Endodermal cell (in vitro differentiated cells): Measurements from ENCODE around the gene F3. TPM values are rescaled to one million over a fixed set of nuclear protein-coding genes. Genes with fewer than 3 reads are reported as not detected.
A peak's percentile ranks its signal among the peaks of the same experiment; 100 is the strongest.

Experiments
- DNase-seq: peaks from one replicate; pipeline ENCODE4 v3.0.0-alpha.2; 2017
- H3K27ac ChIP-seq: 2 replicates; pipeline ENCODE4 v1.5.1; 2013; ENCODE audit warnings: mild to moderate bottlenecking, low read depth, low read length, moderate library complexity
- H3K27me3 ChIP-seq: 2 replicates; pipeline ENCODE4 v1.6.1; 2013; ENCODE audit warnings: mild to moderate bottlenecking, low read length, moderate library complexity; ENCODE audit not compliant: insufficient read depth, control insufficient read depth, poor library complexity, severe bottlenecking
- H3K36me3 ChIP-seq: 2 replicates; pipeline ENCODE4 v1.7.0; 2013; ENCODE audit warnings: mild to moderate bottlenecking, low read length, moderate library complexity; ENCODE audit not compliant: control insufficient read depth, insufficient read depth
- H3K4me1 ChIP-seq: one replicate; pipeline ENCODE4 v1.7.0; 2013; ENCODE audit warnings: low read length; ENCODE audit not compliant: control insufficient read depth, insufficient read depth
- H3K4me3 ChIP-seq: 2 replicates; pipeline ENCODE4 v1.5.1; 2013; ENCODE audit warnings: mild to moderate bottlenecking, low read length, moderate library complexity
- H3K9ac ChIP-seq: 2 replicates; pipeline ENCODE4 v1.6.1; 2013; ENCODE audit warnings: mild to moderate bottlenecking, low read length, moderate library complexity; ENCODE audit not compliant: poor library complexity, severe bottlenecking; ENCODE audit errors: extremely low read depth
- H3K9me3 ChIP-seq: 2 replicates; pipeline ENCODE4 v1.6.1; 2013; ENCODE audit warnings: mild to moderate bottlenecking, low read length, moderate library complexity; ENCODE audit not compliant: control insufficient read depth
- H3K27ac Mint-ChIP-seq: 2 replicates; pipeline ENCODE4 v1.8.0; 2020; ENCODE audit warnings: mixed read lengths
- H3K27me3 Mint-ChIP-seq: 2 replicates; pipeline ENCODE4 v1.8.0; 2021; ENCODE audit warnings: mild to moderate bottlenecking, mixed read lengths; ENCODE audit not compliant: insufficient read depth
- H3K36me3 Mint-ChIP-seq: 2 replicates; pipeline ENCODE4 v1.8.0; 2020; ENCODE audit warnings: low read depth, mixed read lengths
- H3K4me1 Mint-ChIP-seq: 2 replicates; pipeline ENCODE4 v1.8.0; 2020; ENCODE audit warnings: mixed read lengths
- H3K4me3 Mint-ChIP-seq: 2 replicates; pipeline ENCODE4 v1.8.0; 2020; ENCODE audit warnings: mild to moderate bottlenecking, moderate library complexity, mixed read lengths
- H3K9me3 Mint-ChIP-seq: 2 replicates; pipeline ENCODE4 v1.8.0; 2020; ENCODE audit warnings: mild to moderate bottlenecking, mixed read lengths
- CTCF ChIP-seq: fragments of 200-600 bp; sonication (generic); conservative IDR thresholded peaks from 2 replicates; pipeline ENCODE4 v1.5.0; 2021; ENCODE audit warnings: antibody characterized with exemption, mild to moderate bottlenecking
- whole genome bisulfite sequencing, 2 experiments: methylation state at CpG; one replicate each; pipeline versions ENCODE4 v1.1.5 to v1.1.7; 2013; ENCODE audit warnings: missing lambda C conversion rate in 2 of 2, mixed read lengths in 1 of 2; ENCODE audit not compliant: insufficient coverage in 1 of 2, insufficient read length in 1 of 2; 5-methylcytosine and 5-hydroxymethylcytosine counted together
- total RNA-seq, 2 donors: library from RNA; stranded (reverse); fragmentation: NEBNext Ultra II Directional in 1 of 2; extraction: Animal tissue kit (Norgen Biotek cat#: 25700) in 1 of 2; gene quantifications; 2 replicates in 1 of 2; 3 replicates in 1 of 2; pipeline ENCODE4 v1.2.1, GENCODE V29; 2021

F3 gene
- total RNA-seq, 2 donors from 2014 or later = 27.6 to 38.1 TPM

- H3K27ac ChIP-seq = no peak overlapping the region
- peak overlapping the region; percentile 51 for H3K4me3 ChIP-seq
- DNase-seq = peak; percentile 63
- H3K36me3 ChIP-seq = no peaks in the 10 kb centered on the region
- H3K4me1 ChIP-seq = peaks cover 11% of the 10 kb centered on the region
- Mint-ChIP-seq H3K27ac (peak overlapping the region; percentile 73), H3K27me3 (no peaks in the 10 kb centered on the region), H3K4me3 (peak overlapping the region; percentile 6), H3K9me3 (peaks cover 3% of the 10 kb centered on the region), H3K36me3 (peaks cover 2% of the 10 kb centered on the region), H3K4me1 (peaks cover 34% of the 10 kb centered on the region)
- no peak overlapping the region for H3K9ac ChIP-seq
- TF ChIP-seq CTCF = no peak
- H3K27me3 ChIP-seq = no peaks in the 10 kb centered on the region
- 78 to 82% methylated on average over 8 to 12 of the region's 12 CpGs for WGBS, 2 experiments
- no peaks in the 10 kb centered on the region for H3K9me3 ChIP-seq
These were observed 21.1 kb upstream of the F3 start for GRCh38 chr1:94562519-94563260.

GRCh38 chr1:94560333-94560732 is 18.8 kb upstream of the F3 start:
- H3K4me3 Mint-ChIP-seq = no peak overlapping the region
- Histone ChIP-seq H3K27ac (no peak overlapping the region), H3K36me3 (no peaks in the 10 kb centered on the region), H3K4me1 (peaks cover 8% of the 10 kb centered on the region), H3K27me3 (no peaks in the 10 kb centered on the region), H3K9me3 (no peaks in the 10 kb centered on the region), H3K9ac (no peak overlapping the region), H3K4me3 (no peak overlapping the region)
- peaks cover 2% of the 10 kb centered on the region for H3K36me3 Mint-ChIP-seq
- H3K9me3 Mint-ChIP-seq = no peaks in the 10 kb centered on the region
- H3K27me3 Mint-ChIP-seq = no peaks in the 10 kb centered on the region
- DNase-seq = no peak
- WGBS, 2 experiments = 90% methylated on average over 1 of the region's 1 CpG; no CpG with 5 or more reads in 1 of the 2 experiments
- H3K27ac Mint-ChIP-seq = no peak overlapping the region
- peaks cover 38% of the 10 kb centered on the region for H3K4me1 Mint-ChIP-seq
- TF ChIP-seq CTCF = no peak

- Histone ChIP-seq H3K4me3 (no peak overlapping the region), H3K9me3 (no peaks in the 10 kb centered on the region), H3K27me3 (no peaks in the 10 kb centered on the region), H3K9ac (no peak overlapping the region), H3K36me3 (no peaks in the 10 kb centered on the region), H3K27ac (no peak overlapping the region), H3K4me1 (peaks cover 8% of the 10 kb centered on the region)
- peak; percentile 49 for DNase-seq
- H3K9me3 Mint-ChIP-seq = no peaks in the 10 kb centered on the region
- H3K27me3 Mint-ChIP-seq = no peaks in the 10 kb centered on the region
- H3K4me1 Mint-ChIP-seq = peaks cover 38% of the 10 kb centered on the region
- H3K36me3 Mint-ChIP-seq = peaks cover 2% of the 10 kb centered on the region
- peak overlapping the region; percentile 65 for H3K27ac Mint-ChIP-seq
- TF ChIP-seq CTCF = no peak
- no peak overlapping the region for H3K4me3 Mint-ChIP-seq
- 100% methylated on average over 1 of the region's 1 CpG for WGBS, 2 experiments
These were observed 18.4 kb upstream of the F3 start for GRCh38 chr1:94559921-94560320.
